Measurements from ENCODE around the gene PRDM7. TPM values are rescaled to one million over a fixed set of nuclear protein-coding genes. Genes with fewer than 3 reads are reported as not detected.

PRDM7 gene
- total and polyA plus RNA-seq, 4 donors, result not detected

- no peaks in the 10 kb centered on the region for H3K9me3 ChIP-seq (ENCODE audit: control insufficient read depth in 4 of 4, insufficient read depth in 3 of 4, low read length in 3 of 4)
- H3K36me3 ChIP-seq (ENCODE audit: control insufficient read depth in 4 of 4, insufficient read depth in 4 of 4, low read length in 4 of 4), result peaks cover 5 to 22% (median 13%) of the 10 kb centered on the region in 4 donors
- no peak overlapping the region for H3K9ac ChIP-seq (ENCODE audit: insufficient read depth in 1 of 2, low read length in 2 of 2)
Measured at GRCh38 chr16:90031931-90032673, 45.0 kb downstream of the PRDM7 start.

GRCh38 chr16:90031186-90031930 lies 45.8 kb downstream of the PRDM7 start:
- 94 to 96% methylated on average over 19 of the region's 19 CpGs for WGBS, 2 donors
- no peak for TF ChIP-seq CTCF (IDR thresholded peaks at IDR 0.05; ENCODE audit: control extremely low read depth, extremely low read depth)
- ATAC-seq (ENCODE audit: insufficient read depth, low FRiP score), result no peak
- no peak overlapping the region for H3K27ac ChIP-seq (ENCODE audit: low read depth in 1 of 2, low read length in 1 of 2)
- no peak overlapping the region for H3K9ac ChIP-seq (ENCODE audit: insufficient read depth in 1 of 2, low read length in 2 of 2)
- no peaks in the 10 kb centered on the region for H3K27me3 ChIP-seq (ENCODE audit: control insufficient read depth in 3 of 3, insufficient read depth in 3 of 3, low read length in 2 of 3)
- H3K36me3 ChIP-seq (ENCODE audit: control insufficient read depth in 4 of 4, insufficient read depth in 4 of 4, low read length in 4 of 4), result peaks cover 5 to 15% (median 9%) of the 10 kb centered on the region in 4 donors
- H3K4me3 ChIP-seq, result no peak overlapping the region
- DNase-seq, result peak in 1 of 3 donors; percentile 21
- no peaks in the 10 kb centered on the region for H3K9me3 ChIP-seq (ENCODE audit: control insufficient read depth in 4 of 4, insufficient read depth in 3 of 4, low read length in 3 of 4)
- H3K4me1 ChIP-seq (ENCODE audit: control insufficient read depth in 5 of 5, insufficient read depth in 5 of 5, low read length in 5 of 5), result no peaks in the 10 kb centered on the region

More at GRCh38 chr16:90031931-90032673, 45.0 kb downstream of the PRDM7 start:
- no peak for TF ChIP-seq CTCF (IDR thresholded peaks at IDR 0.05; ENCODE audit: control extremely low read depth, extremely low read depth)
- Histone ChIP-seq H3K27ac (ENCODE audit: low read depth in 1 of 2, low read length in 1 of 2) (no peak overlapping the region), H3K4me3 (no peak overlapping the region), H3K4me1 (ENCODE audit: control insufficient read depth in 5 of 5, insufficient read depth in 5 of 5, low read length in 5 of 5) (no peaks in the 10 kb centered on the region), H3K27me3 (ENCODE audit: control insufficient read depth in 3 of 3, insufficient read depth in 3 of 3, low read length in 2 of 3) (no peaks in the 10 kb centered on the region)
- ATAC-seq (ENCODE audit: insufficient read depth, low FRiP score) (no peak), DNase-seq (peak; percentile 69 to 77 (median 71))
- WGBS, 2 donors, result 85 to 93% methylated on average over 9 of the region's 9 CpGs

GRCh38 chr16:90028985-90029384 lies 48.1 kb downstream of the PRDM7 start:
- WGBS, 2 donors, result 90 to 91% methylated on average over 12 of the region's 12 CpGs
- Histone ChIP-seq H3K4me3 (no peak overlapping the region), H3K27ac (ENCODE audit: low read depth in 1 of 2, low read length in 1 of 2) (no peak overlapping the region), H3K9ac (ENCODE audit: insufficient read depth in 1 of 2, low read length in 2 of 2) (no peak overlapping the region), H3K36me3 (ENCODE audit: control insufficient read depth in 4 of 4, insufficient read depth in 4 of 4, low read length in 4 of 4) (peaks cover 0 to 13% (median 4%) of the 10 kb centered on the region in 4 donors), H3K9me3 (ENCODE audit: control insufficient read depth in 4 of 4, insufficient read depth in 3 of 4, low read length in 3 of 4) (no peaks in the 10 kb centered on the region), H3K4me1 (ENCODE audit: control insufficient read depth in 5 of 5, insufficient read depth in 5 of 5, low read length in 5 of 5) (no peaks in the 10 kb centered on the region), H3K27me3 (ENCODE audit: control insufficient read depth in 3 of 3, insufficient read depth in 3 of 3, low read length in 2 of 3) (no peaks in the 10 kb centered on the region)
- TF ChIP-seq CTCF (IDR thresholded peaks at IDR 0.05; ENCODE audit: control extremely low read depth, extremely low read depth), result no peak
- DNase-seq (no peak), ATAC-seq (ENCODE audit: insufficient read depth, low FRiP score) (no peak)
